ENCODE data around the gene DSTYK.
"Not testable (repeated sequence)": the region's sequence is repeated elsewhere in the genome, so short reads cannot be mapped to it uniquely, and the experiment has no call there.

DSTYK gene

DNA sequence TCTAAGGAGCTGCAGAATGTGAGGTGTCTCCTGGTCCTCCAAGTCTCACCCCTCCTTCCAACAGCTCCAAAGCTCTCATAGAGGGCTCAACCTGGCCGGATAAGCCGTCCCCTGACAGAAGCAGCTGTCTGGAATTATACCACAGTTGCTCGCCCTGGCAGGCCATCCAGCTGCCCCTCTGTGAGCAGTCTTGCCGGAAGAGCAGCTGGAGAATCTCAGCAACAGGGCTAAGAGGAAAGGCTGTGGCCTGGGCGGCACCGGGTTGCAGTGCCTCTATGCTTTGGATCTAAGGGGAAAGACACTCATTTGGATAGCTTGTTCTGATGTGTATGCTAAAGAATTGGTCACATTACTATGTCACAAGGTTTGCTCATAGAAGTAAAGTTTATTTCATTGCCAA, 28.6 kb upstream of the DSTYK start:
- DNase-seq (ENCODE audit: low read depth): no peak

DNA sequence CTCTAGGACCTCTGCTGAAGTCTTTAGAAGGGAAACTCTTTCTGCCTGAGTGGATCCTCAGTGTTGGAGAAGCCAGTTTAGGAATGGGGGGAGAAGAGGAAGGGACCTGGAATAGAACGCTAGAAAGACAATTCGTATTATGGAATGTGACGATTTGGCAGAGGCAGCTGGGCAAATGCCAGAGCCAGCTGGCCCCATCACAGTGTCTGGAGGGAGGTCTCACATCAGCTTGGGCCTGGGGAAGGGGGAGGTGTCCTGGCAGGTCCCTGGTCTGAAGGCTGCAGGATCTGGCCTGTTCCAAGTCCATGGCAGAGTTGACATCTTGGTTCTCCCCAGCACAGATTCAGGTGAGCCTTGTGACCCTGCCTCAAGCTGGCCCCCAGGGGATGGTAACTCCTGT, 27.6 kb upstream of the DSTYK start:
- DNase-seq (ENCODE audit: low read depth): no peak

GRCh38 chr1:205237526-205238484, 26.3 kb upstream of the DSTYK start:
- DNase-seq (ENCODE audit: low read depth): no peak

DNA sequence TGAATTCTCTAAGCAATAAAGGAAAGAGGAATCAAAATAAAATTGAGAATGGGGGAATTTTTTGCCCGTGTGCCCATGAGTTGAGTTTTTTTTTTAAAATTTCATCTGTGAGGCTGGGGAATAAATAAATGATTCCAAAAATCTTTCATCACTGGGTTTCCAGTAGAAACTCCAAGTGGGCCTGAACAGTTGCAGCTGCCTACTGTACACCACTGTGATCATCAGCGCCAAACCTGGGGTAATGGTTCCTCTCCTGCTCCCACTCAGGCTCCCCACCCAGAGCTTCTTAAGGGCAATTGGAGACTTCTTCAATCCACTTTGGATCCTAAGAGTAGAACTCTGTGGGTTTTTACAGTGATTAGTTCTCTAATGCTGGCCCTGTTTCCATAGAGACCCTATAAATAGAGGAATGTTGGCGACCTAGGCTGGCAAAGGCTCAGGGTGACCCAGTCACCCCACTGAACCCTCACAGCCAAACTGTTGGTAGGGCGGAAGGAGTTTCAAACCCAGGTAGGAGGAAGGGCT, 25.5 kb upstream of the DSTYK start:
- no peak for DNase-seq (ENCODE audit: low read depth)

DNA sequence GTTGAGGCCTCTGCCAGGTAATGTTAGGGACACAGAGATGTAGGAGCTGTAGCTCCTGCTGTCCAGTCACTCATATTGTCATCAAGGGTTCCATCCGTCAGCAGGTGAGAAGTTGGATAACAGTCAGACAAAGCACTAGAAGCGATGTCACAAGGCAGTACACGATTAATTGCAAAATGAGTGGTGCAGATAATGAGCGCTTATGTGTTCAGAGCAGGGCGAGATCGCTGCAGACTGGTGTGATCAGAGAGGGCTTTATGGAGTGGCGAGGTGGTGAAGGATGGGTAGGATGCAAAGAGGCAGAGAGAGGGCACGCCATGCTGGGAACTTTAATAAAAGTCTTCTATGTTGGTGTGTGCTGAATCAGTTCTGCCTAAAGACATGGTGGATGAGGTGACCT, 25.0 kb upstream of the DSTYK start:
- no peak for DNase-seq (ENCODE audit: low read depth)

GRCh38 chr1:205235951-205236350, 24.4 kb upstream of the DSTYK start:
- no peak for DNase-seq (ENCODE audit: low read depth)

- not testable (repeated sequence) for DNase-seq (ENCODE audit: low read depth)
Measured at GRCh38 chr1:205233986-205234385, 22.5 kb upstream of the DSTYK start.

- DNase-seq (ENCODE audit: low read depth): no peak
Measured at GRCh38 chr1:205232945-205233397, 21.5 kb upstream of the DSTYK start.

DNA sequence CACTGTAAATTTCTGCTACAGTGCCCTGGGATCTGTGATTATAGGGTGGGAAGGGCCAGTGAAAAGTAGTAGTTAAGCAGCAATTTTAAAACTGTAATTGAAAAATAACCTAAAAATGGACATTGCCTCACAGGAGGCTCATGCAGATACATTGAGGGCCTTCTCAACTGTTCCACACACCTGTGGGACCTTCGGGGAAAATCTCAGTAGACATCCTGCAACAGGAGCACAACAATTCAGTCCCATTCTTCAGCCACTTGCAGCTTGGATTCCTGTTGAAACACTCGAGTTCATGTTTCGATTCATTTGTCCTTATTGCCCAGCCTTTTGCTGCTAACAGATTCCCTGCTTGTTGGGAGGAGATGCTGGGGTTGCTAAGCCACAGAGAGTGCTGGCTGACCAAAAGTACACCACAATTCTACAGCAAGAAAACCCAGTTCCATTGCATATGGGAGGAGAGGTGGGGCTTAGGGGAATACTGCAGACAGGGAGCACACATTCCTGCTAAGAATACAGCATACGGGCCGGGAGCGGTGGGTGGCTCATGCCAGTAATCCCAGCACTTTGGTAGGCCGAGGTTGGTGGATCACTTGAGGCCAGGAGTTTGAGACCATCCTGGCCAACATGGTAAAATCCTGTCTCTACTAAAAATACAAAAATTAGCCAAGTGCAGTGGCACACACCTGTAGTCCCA, 20.8 kb upstream of the DSTYK start:
- DNase-seq (ENCODE audit: low read depth): no peak

DNA sequence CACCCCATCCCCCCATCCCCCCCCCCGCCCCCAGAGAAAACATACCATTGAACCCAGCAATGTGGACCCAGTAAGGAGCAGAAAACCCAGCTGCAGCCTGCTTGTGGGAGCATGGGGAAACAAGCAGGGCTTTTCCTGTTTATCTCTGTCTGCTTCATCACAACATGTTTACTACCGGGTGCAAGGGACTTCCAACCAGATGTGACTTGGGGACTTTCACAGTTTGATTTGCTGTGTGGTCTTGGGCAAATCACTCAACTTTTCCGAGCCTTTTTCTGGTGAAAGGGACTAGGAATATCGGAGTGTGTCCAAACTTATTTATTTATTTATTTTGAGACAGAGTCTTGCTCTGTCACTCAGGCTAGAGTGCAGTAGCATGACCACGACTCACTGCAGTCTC, 19.5 kb upstream of the DSTYK start:
- DNase-seq (ENCODE audit: low read depth): no peak

- no peak for DNase-seq (ENCODE audit: low read depth)
Measured at GRCh38 chr1:205229916-205230700, 18.6 kb upstream of the DSTYK start.

DNA sequence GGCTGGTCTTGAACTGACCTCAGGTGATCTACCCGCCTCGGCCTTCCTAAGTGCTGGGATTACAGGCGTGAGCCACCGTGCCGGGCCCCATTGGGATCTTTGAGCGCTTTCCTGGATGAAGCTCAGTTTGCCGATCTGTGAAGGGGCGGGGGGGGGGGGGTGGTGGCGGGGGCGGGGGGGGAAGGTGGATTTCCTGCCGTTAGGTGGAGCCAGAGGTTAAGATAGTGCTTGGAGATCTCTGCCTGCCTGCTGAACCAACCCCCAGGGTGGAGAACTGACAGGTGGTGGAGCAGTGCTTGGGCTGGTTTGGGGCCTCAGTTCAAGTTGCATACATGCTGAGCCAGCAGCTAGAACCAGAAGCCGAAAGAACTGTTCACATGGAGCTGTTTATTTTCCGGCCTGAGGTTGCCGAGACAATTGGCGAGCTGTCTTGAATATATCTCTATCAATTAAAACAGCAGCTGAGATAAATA, 17.9 kb upstream of the DSTYK start:
- peak; percentile 49 for DNase-seq (ENCODE audit: low read depth)

- DNase-seq (ENCODE audit: low read depth): no peak
Measured at GRCh38 chr1:205228093-205228521, 16.6 kb upstream of the DSTYK start.

DNA sequence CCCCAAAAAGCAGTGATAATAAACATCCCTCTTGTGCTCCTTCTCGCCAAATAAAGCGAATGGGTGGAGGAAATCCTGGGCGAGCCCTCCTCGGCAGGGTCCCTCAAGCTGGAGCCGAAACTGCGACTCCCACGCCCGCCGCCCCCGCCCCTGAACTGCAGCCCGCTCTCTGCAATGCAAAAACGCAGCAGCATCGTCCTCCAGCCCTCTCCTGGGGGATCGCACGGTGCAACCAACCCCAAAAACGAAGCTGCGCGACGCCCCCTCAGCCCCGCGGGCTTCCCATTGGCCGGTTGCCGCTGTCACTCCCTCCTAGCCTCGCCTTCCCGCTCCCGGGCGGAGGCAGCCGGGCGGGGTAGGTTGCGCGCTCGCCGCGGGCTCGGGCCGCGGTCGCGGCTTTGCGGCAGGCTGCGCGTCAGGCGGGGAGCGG, 16.1 kb upstream of the DSTYK start, which contains the start of gene TMCC2:
TSS of gene TMCC2 (plus strand) at position 363 of the 430 bp plus-strand sequence. CDS start 619 bp downstream, outside the sequence.
- DNase-seq (ENCODE audit: low read depth): peak; percentile 80

DNA sequence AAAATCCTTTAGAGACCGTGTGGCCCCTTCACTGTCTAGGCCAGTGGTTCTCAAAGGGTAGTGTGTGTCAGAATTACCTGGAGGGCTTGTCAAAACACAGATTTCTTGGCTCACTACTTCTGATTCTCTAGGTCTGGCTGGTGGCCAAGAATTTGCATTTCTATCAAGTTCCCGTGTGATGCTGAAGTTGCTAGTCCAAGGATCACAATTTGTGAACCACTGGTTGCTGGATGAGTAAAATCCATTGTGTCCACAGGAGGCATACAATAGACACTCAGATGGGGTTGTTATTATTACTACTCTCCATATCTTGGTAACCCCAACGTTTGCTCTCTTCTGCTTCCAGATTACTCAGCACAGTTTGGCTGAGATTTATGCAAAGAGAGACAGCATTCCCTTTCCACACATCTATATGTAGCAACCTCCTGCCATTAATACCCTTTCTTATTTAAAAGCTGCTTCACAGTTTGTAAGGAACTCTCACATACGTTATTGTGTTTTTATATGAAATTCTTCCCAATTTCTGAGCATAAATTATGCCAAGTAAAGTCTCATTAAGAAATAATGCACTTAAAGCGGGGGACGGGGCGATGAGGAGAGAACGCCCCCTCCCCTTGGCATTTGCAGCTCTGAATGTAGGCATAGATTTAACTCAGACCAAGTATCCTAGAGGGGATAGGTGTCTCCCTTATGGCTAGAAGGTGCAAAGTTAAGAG, 15.5 kb upstream of the DSTYK start:
- DNase-seq (ENCODE audit: low read depth): no peak

DNA sequence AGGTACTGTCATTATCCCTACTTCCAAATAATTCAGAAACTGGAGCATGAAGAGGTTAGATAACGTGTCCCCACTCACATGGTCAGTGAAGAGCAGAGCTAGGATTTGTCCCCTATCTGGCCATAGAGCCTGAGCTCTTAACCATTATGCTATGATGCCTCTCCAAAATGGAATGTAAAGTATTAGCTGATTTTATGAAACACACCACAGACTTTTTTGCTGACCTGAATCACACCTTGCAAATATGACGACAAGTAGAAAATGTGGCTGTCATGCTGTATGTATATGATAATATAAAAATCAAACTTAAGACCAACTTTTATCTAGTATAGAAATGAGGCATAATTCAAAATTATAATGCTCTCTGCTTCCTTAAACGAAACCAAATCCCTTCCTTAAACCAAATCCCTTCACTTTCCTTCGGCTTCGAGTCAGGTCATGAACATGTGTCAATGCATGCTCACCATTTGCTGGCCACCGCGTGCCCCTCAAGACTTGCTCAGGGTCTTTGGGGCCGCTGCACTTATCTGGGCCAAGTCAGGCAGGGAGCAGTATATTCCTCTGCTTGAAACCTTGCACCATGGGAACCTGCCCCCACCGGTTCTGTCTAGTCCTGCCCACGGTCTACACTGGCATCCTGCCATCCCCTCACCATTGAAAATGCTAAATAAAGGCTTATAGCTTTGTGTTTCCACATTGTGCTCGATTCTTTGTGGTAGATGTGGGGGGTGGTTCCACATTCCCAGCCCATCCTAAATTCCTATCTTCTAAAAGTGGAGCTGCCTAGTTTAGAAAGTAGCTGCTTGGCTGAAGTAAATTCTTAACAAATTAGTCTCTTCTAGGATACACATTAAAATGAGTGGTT, 14.6 kb upstream of the DSTYK start:
- no peak for DNase-seq (ENCODE audit: low read depth)

GRCh38 chr1:205224736-205225135, 13.2 kb upstream of the DSTYK start:
- no peak for DNase-seq (ENCODE audit: low read depth)

- no peak for DNase-seq (ENCODE audit: low read depth)
Measured at GRCh38 chr1:205220421-205220820, 8.9 kb upstream of the DSTYK start.

DNA sequence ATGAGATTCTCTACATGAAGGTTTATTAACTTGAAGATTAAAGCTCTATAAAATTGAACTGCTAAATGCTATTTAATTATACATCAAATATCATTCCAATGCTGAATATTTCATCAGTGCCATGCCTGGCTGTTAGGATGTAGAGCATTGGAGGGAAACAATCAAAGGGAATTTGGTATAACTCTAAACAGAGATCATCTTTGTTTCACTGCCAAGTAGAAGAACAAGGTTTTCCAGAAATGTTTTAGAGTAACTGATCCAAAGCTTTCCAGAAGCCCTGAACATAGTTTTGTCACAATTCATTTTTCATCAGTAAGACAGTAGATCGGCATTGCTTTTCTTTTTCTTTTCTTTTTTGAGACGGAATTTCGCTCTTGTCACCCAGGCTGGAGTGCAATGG, 5.9 kb upstream of the DSTYK start:
- no peak for DNase-seq (ENCODE audit: low read depth)

DNA sequence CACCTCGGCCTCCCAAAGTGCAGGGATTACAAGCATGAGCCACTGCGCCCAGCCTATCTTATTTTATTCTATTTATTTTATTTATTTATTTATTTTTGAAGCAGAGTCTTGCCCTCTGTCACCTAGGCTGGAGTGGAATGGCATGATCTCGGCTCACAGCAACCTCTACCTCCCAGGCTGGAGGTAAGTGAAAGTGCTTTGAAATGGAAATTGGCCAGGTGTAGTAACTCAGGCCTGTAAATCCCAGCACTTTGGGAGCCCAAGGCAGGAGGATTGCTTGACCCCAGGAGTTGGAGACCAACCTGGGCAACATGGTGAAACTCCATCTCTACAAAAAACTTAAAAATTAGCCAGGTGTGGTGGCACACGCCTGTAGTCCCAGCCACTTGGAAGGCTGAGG, 5.1 kb upstream of the DSTYK start:
- no peak for DNase-seq (ENCODE audit: low read depth)

All from stimulated activated CD8-positive, alpha-beta memory T cell treated with anti-CD3 and anti-CD28 coated beads, Interleukin-4, amount 100 ng/mL, for 24 hours (primary cell).